PC-9 (cell line): ENCODE results near the gene POLD2. TPM values are rescaled to one million over a fixed set of nuclear protein-coding genes. Genes with fewer than 3 reads are reported as not detected.

Source experiments
- BruUV-seq: library from RNA; stranded (reverse); fragments of 400-500 nt; replicated peaks from 2 replicates; lab custom pipeline; 2021; lab: Mats Ljungman, UMichigan
- CTCF ChIA-PET: fragments of 300-600 bp; sonication (Branson Sonifier 250); formaldehyde crosslinking; loops from one replicate; lab custom pipeline; 2022; ENCODE audit warnings: antibody characterized with exemption; lab: Charles Lee
- POLR2A ChIA-PET: fragments of 300-600 bp; sonication (Branson Sonifier 250); formaldehyde crosslinking; loops from one replicate; lab custom pipeline; 2022; ENCODE audit warnings: antibody characterized with exemption; ENCODE audit not compliant: unreplicated experiment; lab: Charles Lee
- DNase-seq, 2 experiments: peaks; one replicate each; pipeline versions ENCODE4 v3.0.0 to v3.0.0-alpha.2; 2015 to 2022; ENCODE audit warnings: mixed read lengths in 1 of 2
- H2AFZ ChIP-seq: fragments of 200-600 bp; sonication (generic); 2 replicates; pipeline ENCODE4 v1.8.1; 2017; ENCODE audit warnings: antibody characterized with exemption
- H3F3A ChIP-seq: fragments of 200-600 bp; sonication (generic); 2 replicates; pipeline ENCODE4 v1.8.1; 2017; ENCODE audit warnings: antibody characterized with exemption, mild to moderate bottlenecking, low read depth; ENCODE audit not compliant: insufficient read depth
- H3K27ac ChIP-seq: fragments of 200-600 bp; sonication (generic); 2 replicates; pipeline ENCODE4 v1.6.1; 2016; ENCODE audit warnings: mixed run types
- H3K27me3 ChIP-seq: fragments of 200-600 bp; sonication (generic); 2 replicates; pipeline ENCODE4 v1.6.1; 2016; ENCODE audit warnings: low read depth, mixed run types; ENCODE audit not compliant: insufficient read depth
- H3K36me3 ChIP-seq: fragments of 200-600 bp; sonication (generic); 2 replicates; pipeline ENCODE4 v1.6.1; 2016; ENCODE audit warnings: low read depth, mixed run types
- H3K4me1 ChIP-seq: fragments of 200-600 bp; sonication (generic); replicated peaks from 2 replicates; pipeline ENCODE4 v1.6.1; 2016; ENCODE audit warnings: mixed run types; ENCODE audit not compliant: insufficient read depth
- H3K4me2 ChIP-seq: fragments of 200-600 bp; sonication (generic); 2 replicates; pipeline ENCODE4 v1.6.1; 2017; ENCODE audit warnings: mixed run types
- H3K4me3 ChIP-seq: fragments of 200-600 bp; sonication (generic); 2 replicates; pipeline ENCODE4 v1.6.1; 2016; ENCODE audit warnings: mixed run types
- H3K79me2 ChIP-seq: fragments of 200-600 bp; sonication (generic); 2 replicates; pipeline ENCODE4 v1.6.1; 2017; ENCODE audit warnings: low read depth, mixed run types
- H3K9me2 ChIP-seq: fragments of 200-600 bp; sonication (generic); 2 replicates; pipeline ENCODE4 v1.8.1; 2017; ENCODE audit warnings: mild to moderate bottlenecking; ENCODE audit not compliant: insufficient read depth
- H3K9me3 ChIP-seq: fragments of 200-600 bp; sonication (generic); 2 replicates; pipeline ENCODE4 v1.8.1; 2016; ENCODE audit warnings: low read depth; ENCODE audit not compliant: insufficient read depth
- H4K20me1 ChIP-seq: fragments of 200-600 bp; sonication (generic); 2 replicates; pipeline ENCODE4 v1.8.1; 2017; ENCODE audit not compliant: insufficient read depth
- EZH2 ChIP-seq: fragments of 200-600 bp; sonication (generic); IDR thresholded peaks from 2 replicates; pipeline ENCODE4 v1.8.0; 2017; ENCODE audit warnings: antibody characterized with exemption, low read depth
- intact Hi-C: fragments of 100-400 bp; cut with micrococcal nuclease; formaldehyde crosslinking; loops from one replicate; pipeline ENCODE4 v1.10.0; 2022; ENCODE audit not compliant: unreplicated experiment
- total RNA-seq: library from RNA; stranded (reverse); gene quantifications from 2 replicates; pipeline ENCODE4 v1.2.3, GENCODE V29; 2021
- TF ChIP-seq, protein P1 (sequence below): fragments of 200-600 bp; sonication (generic); conservative IDR thresholded peaks from 2 replicates; pipeline ENCODE4 v1.6.1; 2017; ENCODE audit warnings: mixed run types, antibody characterized with exemption, mild to moderate bottlenecking, moderate library complexity

POLD2 gene
- total RNA-seq, 1 experiment from 2014 or later: 249 TPM

DNA sequence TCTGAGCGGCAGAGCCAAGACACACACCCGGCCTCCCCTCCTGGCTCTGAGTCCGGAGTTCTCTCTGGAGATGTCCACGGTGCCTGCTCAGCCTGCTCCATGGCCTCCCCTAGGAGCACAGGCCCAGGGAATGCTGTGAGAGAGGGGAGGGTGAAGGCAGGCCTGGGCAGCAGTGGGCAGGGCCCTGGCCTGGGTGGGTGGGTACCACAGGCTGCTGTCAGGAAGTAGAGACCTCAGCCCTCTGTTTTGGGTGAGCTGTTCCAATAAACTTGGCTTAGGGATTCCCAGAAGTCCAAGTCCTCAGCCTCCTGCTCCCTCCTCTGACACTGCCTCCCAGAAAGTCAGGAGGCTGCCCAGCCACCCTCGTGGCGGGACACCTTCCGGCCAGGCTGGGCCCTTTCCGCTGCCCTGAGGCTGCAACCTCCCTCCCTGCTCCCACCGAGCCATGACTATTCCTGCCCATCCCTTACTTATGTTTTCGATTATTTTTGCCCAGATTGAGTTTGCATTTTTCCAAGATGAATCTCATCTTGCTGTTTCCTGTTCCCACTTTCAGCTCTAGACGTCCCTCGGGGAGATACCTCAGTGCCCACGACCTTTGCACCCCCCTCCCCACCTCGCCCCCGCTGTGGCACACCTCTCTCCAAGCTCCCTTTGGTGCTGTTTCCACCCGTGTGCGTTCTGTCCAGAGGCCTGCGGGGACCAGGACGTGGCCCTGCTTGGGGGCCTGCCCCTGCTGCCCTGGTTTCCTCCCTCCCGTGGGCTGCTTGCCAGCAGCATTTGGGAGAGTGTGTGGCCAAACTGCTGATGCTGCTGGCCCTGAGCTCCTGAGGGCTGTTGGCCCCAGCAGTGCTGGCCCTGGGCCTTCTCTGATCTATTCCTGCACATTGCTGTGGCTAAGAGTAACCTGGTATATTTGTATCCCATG, 35.2 kb downstream of the POLD2 start:
- H3K4me2 ChIP-seq: no peak overlapping the region
- H3K9me2 ChIP-seq: no peaks in the 10 kb centered on the region
- H3K27me3 ChIP-seq: no peaks in the 10 kb centered on the region
- CTCF ChIA-PET: no interaction called here
- H3K27ac ChIP-seq: no peak overlapping the region
- TF ChIP-seq, protein P1, sequence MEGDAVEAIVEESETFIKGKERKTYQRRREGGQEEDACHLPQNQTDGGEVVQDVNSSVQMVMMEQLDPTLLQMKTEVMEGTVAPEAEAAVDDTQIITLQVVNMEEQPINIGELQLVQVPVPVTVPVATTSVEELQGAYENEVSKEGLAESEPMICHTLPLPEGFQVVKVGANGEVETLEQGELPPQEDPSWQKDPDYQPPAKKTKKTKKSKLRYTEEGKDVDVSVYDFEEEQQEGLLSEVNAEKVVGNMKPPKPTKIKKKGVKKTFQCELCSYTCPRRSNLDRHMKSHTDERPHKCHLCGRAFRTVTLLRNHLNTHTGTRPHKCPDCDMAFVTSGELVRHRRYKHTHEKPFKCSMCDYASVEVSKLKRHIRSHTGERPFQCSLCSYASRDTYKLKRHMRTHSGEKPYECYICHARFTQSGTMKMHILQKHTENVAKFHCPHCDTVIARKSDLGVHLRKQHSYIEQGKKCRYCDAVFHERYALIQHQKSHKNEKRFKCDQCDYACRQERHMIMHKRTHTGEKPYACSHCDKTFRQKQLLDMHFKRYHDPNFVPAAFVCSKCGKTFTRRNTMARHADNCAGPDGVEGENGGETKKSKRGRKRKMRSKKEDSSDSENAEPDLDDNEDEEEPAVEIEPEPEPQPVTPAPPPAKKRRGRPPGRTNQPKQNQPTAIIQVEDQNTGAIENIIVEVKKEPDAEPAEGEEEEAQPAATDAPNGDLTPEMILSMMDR: no peak
- TF ChIP-seq EZH2: no peak
- H3K4me3 ChIP-seq: no peak overlapping the region
- no peaks in the 10 kb centered on the region for H3K9me3 ChIP-seq
- no peaks in the 10 kb centered on the region for H3K79me2 ChIP-seq
- no peaks in the 10 kb centered on the region for H3K36me3 ChIP-seq
- H2AFZ ChIP-seq: no peak overlapping the region
- no TSS peak for BruUV-seq
- intact Hi-C loops: no loop called here
- peaks cover 9% of the 10 kb centered on the region; the same call in 1 of the 2 replicates for H3K4me1 ChIP-seq
- no peaks in the 10 kb centered on the region for H4K20me1 ChIP-seq
- DNase-seq: no peak
- POLR2A ChIA-PET: no interaction called here
- H3F3A ChIP-seq: peaks cover 9% of the 10 kb centered on the region; the same call in 1 of the 2 replicates

GRCh38 chr7:44086627-44087026, 36.7 kb downstream of the POLD2 start:
- ChIA-PET POLR2A (no interaction called here), CTCF (no interaction called here)
- H3K9me2 ChIP-seq: no peaks in the 10 kb centered on the region
- no peak overlapping the region for H3K27ac ChIP-seq
- no peak overlapping the region for H3K4me2 ChIP-seq
- peaks cover 10% of the 10 kb centered on the region; the same call in 1 of the 2 replicates for H3K4me1 ChIP-seq
- peaks cover 3% of the 10 kb centered on the region; the same call in 1 of the 2 replicates for H3K79me2 ChIP-seq
- H3K9me3 ChIP-seq: no peaks in the 10 kb centered on the region
- H4K20me1 ChIP-seq: no peaks in the 10 kb centered on the region
- no peaks in the 10 kb centered on the region for H3K36me3 ChIP-seq
- no TSS peak for BruUV-seq
- H2AFZ ChIP-seq: no peak overlapping the region
- peaks cover 14% of the 10 kb centered on the region; the same call in 1 of the 2 replicates for H3F3A ChIP-seq
- H3K4me3 ChIP-seq: no peak overlapping the region
- intact Hi-C loops: no loop called here
- DNase-seq: no peak
- TF ChIP-seq, protein P1: no peak
- no peak for TF ChIP-seq EZH2
- no peaks in the 10 kb centered on the region for H3K27me3 ChIP-seq

DNA sequence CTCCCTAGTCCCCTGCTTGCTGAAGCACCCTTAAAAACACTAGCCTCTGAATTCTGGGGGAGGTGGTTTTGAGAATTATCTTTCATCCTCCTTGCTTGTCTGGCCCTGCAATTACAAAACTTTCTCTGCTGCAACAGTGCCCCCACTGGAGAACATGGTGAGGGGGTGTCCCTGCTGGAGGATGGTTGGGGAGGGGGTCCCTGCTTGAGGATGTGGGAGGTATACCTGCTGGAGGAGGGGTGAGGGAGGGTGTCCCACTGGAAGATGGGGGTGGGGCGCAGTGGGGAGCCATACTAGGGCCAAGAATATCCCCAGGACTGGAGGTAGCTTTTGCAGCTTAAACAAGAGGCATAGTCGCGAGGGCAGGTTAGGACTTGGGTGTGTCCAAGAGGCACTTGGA, 37.8 kb downstream of the POLD2 start:
- H2AFZ ChIP-seq: no peak overlapping the region
- intact Hi-C loops: no loop called here
- POLR2A ChIA-PET: no interaction called here

More for the DNA sequence above, 37.8 kb downstream of the POLD2 start:
- H3K79me2 ChIP-seq: peaks cover 13% of the 10 kb centered on the region
- H3K9me2 ChIP-seq: no peaks in the 10 kb centered on the region
- CTCF ChIA-PET: no interaction called here
- H3F3A ChIP-seq: peaks cover 14% of the 10 kb centered on the region; the same call in 1 of the 2 replicates
- no TSS peak for BruUV-seq
- H3K4me2 ChIP-seq: no peak overlapping the region
- peaks cover 2% of the 10 kb centered on the region; the same call in 1 of the 2 replicates for H3K36me3 ChIP-seq
- DNase-seq: no peak
- no peak overlapping the region for H3K4me3 ChIP-seq
- H3K27ac ChIP-seq: no peak overlapping the region
- peaks cover 20% of the 10 kb centered on the region for H3K4me1 ChIP-seq
- no peak for TF ChIP-seq EZH2
- TF ChIP-seq, protein P1: peak; percentile 27; the same call in 1 of the 2 replicates
- no peaks in the 10 kb centered on the region for H3K27me3 ChIP-seq
- H4K20me1 ChIP-seq: no peaks in the 10 kb centered on the region
- no peaks in the 10 kb centered on the region for H3K9me3 ChIP-seq
